ENCODE data around the gene BAAT. TPM values are rescaled to one million over a fixed set of nuclear protein-coding genes. Genes with fewer than 3 reads are reported as not detected.

The BAAT gene
- polyA plus RNA-seq, 1 donor (not counting 4 experiments of a cell fraction or from before 2014, with no cell fraction given): 0.14 TPM

GRCh38 chr9:101415578-101415977 is 30.8 kb upstream of the BAAT start:
- dilution Hi-C loops (cut with MboI; ENCODE audit: extremely low pct_ligation_motif_present, low sequenced_read_pairs): no loop called here
- DNase-seq (ENCODE audit: low read depth, low spot score) (no peak), FAIRE-seq (no peak)
- H3K9ac ChIP-seq (ENCODE audit: control insufficient read depth, extremely low read depth, insufficient read depth, low read length): no peak overlapping the region
- peaks cover 2% of the 10 kb centered on the region for H3K9me3 ChIP-seq (ENCODE audit: control insufficient read depth, low read depth, low read length)
- no peaks in the 10 kb centered on the region for H3K4me1 ChIP-seq (ENCODE audit: control insufficient read depth, extremely low read depth, insufficient read depth, low read length)
- no peaks in the 10 kb centered on the region for H3K9me1 ChIP-seq (ENCODE audit: control insufficient read depth, extremely low read depth, insufficient read depth, low read length)
- TF ChIP-seq EZH2 (IDR thresholded peaks at IDR 0.05; ENCODE audit: low read length) (no peak), CTCF (optimal IDR thresholded peaks at IDR 0.05 in 1 of 3, IDR thresholded peaks at IDR 0.05 in 1 of 3, conservative IDR thresholded peaks at IDR 0.05 in 1 of 3; ENCODE audit: extremely low read depth in 1 of 3, insufficient read depth in 2 of 3, low read length in 3 of 3) (no peak)
- no peak overlapping the region for H3K4me2 ChIP-seq (ENCODE audit: control insufficient read depth, extremely low read depth, insufficient read depth, low read depth, low read length)
- H3K27ac ChIP-seq (ENCODE audit: control insufficient read depth, insufficient read depth, low read length): no peak overlapping the region
- no peak overlapping the region for H2AFZ ChIP-seq (ENCODE audit: control insufficient read depth, low read length)
- H3K79me2 ChIP-seq (ENCODE audit: control insufficient read depth, insufficient read depth, low read length): no peaks in the 10 kb centered on the region
- H3K27me3 ChIP-seq (ENCODE audit: control insufficient read depth, extremely low read depth, insufficient read depth, low read length): no peaks in the 10 kb centered on the region
- no peaks in the 10 kb centered on the region for H4K20me1 ChIP-seq (ENCODE audit: control insufficient read depth, extremely low read depth, insufficient read depth, low read length)
- H3K4me3 ChIP-seq (ENCODE audit: control insufficient read depth in 2 of 3, extremely low read depth in 1 of 3, insufficient read depth in 2 of 3, low read depth in 1 of 3, low read length in 3 of 3): no peak overlapping the region
- H3K36me3 ChIP-seq (ENCODE audit: control insufficient read depth in 2 of 2, extremely low read depth in 1 of 2, insufficient read depth in 2 of 2, low read length in 2 of 2): no peaks in the 10 kb centered on the region

- no peak for DNase-seq (ENCODE audit: low read depth, low spot score)
Measured at GRCh38 chr9:101414839-101415238, 30.0 kb upstream of the BAAT start.

More at GRCh38 chr9:101414839-101415238, 30.0 kb upstream of the BAAT start:
- Histone ChIP-seq H2AFZ (ENCODE audit: control insufficient read depth, low read length) (no peak overlapping the region), H3K36me3 (ENCODE audit: control insufficient read depth in 2 of 2, extremely low read depth in 1 of 2, insufficient read depth in 2 of 2, low read length in 2 of 2) (no peaks in the 10 kb centered on the region), H3K27ac (ENCODE audit: control insufficient read depth, insufficient read depth, low read length) (no peak overlapping the region), H3K9me1 (ENCODE audit: control insufficient read depth, extremely low read depth, insufficient read depth, low read length) (no peaks in the 10 kb centered on the region), H3K9me3 (ENCODE audit: control insufficient read depth, low read depth, low read length) (peaks cover 2% of the 10 kb centered on the region), H3K27me3 (ENCODE audit: control insufficient read depth, extremely low read depth, insufficient read depth, low read length) (no peaks in the 10 kb centered on the region), H4K20me1 (ENCODE audit: control insufficient read depth, extremely low read depth, insufficient read depth, low read length) (no peaks in the 10 kb centered on the region), H3K4me3 (ENCODE audit: control insufficient read depth in 2 of 3, extremely low read depth in 1 of 3, insufficient read depth in 2 of 3, low read depth in 1 of 3, low read length in 3 of 3) (no peak overlapping the region), H3K4me2 (ENCODE audit: control insufficient read depth, extremely low read depth, insufficient read depth, low read depth, low read length) (no peak overlapping the region), H3K9ac (ENCODE audit: control insufficient read depth, extremely low read depth, insufficient read depth, low read length) (no peak overlapping the region), H3K4me1 (ENCODE audit: control insufficient read depth, extremely low read depth, insufficient read depth, low read length) (no peaks in the 10 kb centered on the region), H3K79me2 (ENCODE audit: control insufficient read depth, insufficient read depth, low read length) (no peaks in the 10 kb centered on the region)
- dilution Hi-C loops (cut with MboI; ENCODE audit: extremely low pct_ligation_motif_present, low sequenced_read_pairs): no loop called here
- FAIRE-seq: no peak
- TF ChIP-seq CTCF (optimal IDR thresholded peaks at IDR 0.05 in 1 of 3, IDR thresholded peaks at IDR 0.05 in 1 of 3, conservative IDR thresholded peaks at IDR 0.05 in 1 of 3; ENCODE audit: extremely low read depth in 1 of 3, insufficient read depth in 2 of 3, low read length in 3 of 3) (no peak), EZH2 (IDR thresholded peaks at IDR 0.05; ENCODE audit: low read length) (no peak)

Data from keratinocyte (primary cell).